Small intestine (tissue), 7 donors: ENCODE measurements around the gene CUL9. TPM values are rescaled to one million over a fixed set of nuclear protein-coding genes. Genes with fewer than 3 reads are reported as not detected.

ENCODE experiments used
- DNase-seq, 2 donors: peaks; one replicate each; pipeline versions ENCODE4 v3.0.0 to v3.0.0-alpha.2; 2013
- FAIRE-seq: peaks from 2 replicates; lab custom pipeline; 2012; peaks lifted over from hg19 to GRCh38; lab: Jason Lieb, UNC
- H3K27ac ChIP-seq, 3 donors: one replicate each; pipeline ENCODE4 v1.5.1; 2013; ENCODE audit warnings: low read length in 2 of 3, mild to moderate bottlenecking in 2 of 3, control low read depth in 1 of 3, inconsistent platforms in 1 of 3, low read depth in 1 of 3, moderate library complexity in 1 of 3
- H3K27me3 ChIP-seq, 3 donors: one replicate each; pipeline ENCODE4 v1.6.1; 2013; ENCODE audit warnings: low read length in 3 of 3, inconsistent platforms in 1 of 3; ENCODE audit not compliant: control insufficient read depth in 3 of 3, insufficient read depth in 3 of 3
- H3K36me3 ChIP-seq, 3 donors: one replicate each; pipeline ENCODE4 v1.6.1; 2013; ENCODE audit warnings: low read length in 3 of 3, inconsistent platforms in 1 of 3, low read depth in 1 of 3, mild to moderate bottlenecking in 1 of 3, moderate library complexity in 1 of 3; ENCODE audit not compliant: control insufficient read depth in 3 of 3, insufficient read depth in 2 of 3
- H3K4me1 ChIP-seq, 3 donors: one replicate each; pipeline ENCODE4 v1.6.1; 2013; ENCODE audit warnings: low read length in 2 of 3, inconsistent platforms in 1 of 3, low read depth in 1 of 3, mild to moderate bottlenecking in 1 of 3, moderate library complexity in 1 of 3; ENCODE audit not compliant: control insufficient read depth in 3 of 3, insufficient read depth in 2 of 3
- H3K4me3 ChIP-seq, 3 donors: one replicate each; pipeline ENCODE4 v1.5.1; 2013; ENCODE audit warnings: low read length in 3 of 3, control low read depth in 1 of 3, inconsistent platforms in 1 of 3, low read depth in 1 of 3, mild to moderate bottlenecking in 1 of 3, moderate library complexity in 1 of 3
- H3K9me3 ChIP-seq, 2 donors: one replicate each; pipeline ENCODE4 v1.6.1; 2013; ENCODE audit warnings: low read depth in 1 of 2, low read length in 1 of 2; ENCODE audit not compliant: control insufficient read depth in 2 of 2, insufficient read depth in 1 of 2
- WGBS, 3 donors: extraction: QIAGEN DNeasy Blood & Tissue Kit; methylation state at CpG; one replicate each; pipeline ENCODE4 v1.1.7; 2013; 5-methylcytosine and 5-hydroxymethylcytosine counted together
- polyA plus RNA-seq, 4 donors: library from polyadenylated mRNA; stranded (reverse) in 3 of 4; unstranded in 1 of 4; fragments of 200-250 nt in 3 of 4; fragments of 120-200 nt in 1 of 4; gene quantifications; one replicate each; pipeline versions ENCODE4 v1.2.1 to v1.2.3, GENCODE V29; 2013
- donor health status: healthy with polysubstance abuse.
- donor health status: control.
- donor health status: control.
- donor health status: Bipolar disorder and iron deficiency.
- donor health status: healthy.

The CUL9 gene
- polyA plus RNA-seq, 4 donors, result 22.2 to 86.2 (median 52.5) TPM

- Histone ChIP-seq H3K4me3 (no peak overlapping the region), H3K9me3 (no peaks in the 10 kb centered on the region), H3K36me3 (peaks cover 0 to 13% (median 0%) of the 10 kb centered on the region in 3 donors), H3K27me3 (peaks cover 0 to 5% (median 1%) of the 10 kb centered on the region in 3 donors), H3K4me1 (peaks cover 2 to 17% (median 5%) of the 10 kb centered on the region in 3 donors), H3K27ac (no peak overlapping the region)
- DNase-seq (no peak), FAIRE-seq (no peak)
- 91 to 95% (median 92%) methylated on average over 4 of the region's 4 CpGs for WGBS, 3 donors
Observed at GRCh38 chr6:43231053-43231452, 49.1 kb downstream of the CUL9 start.

DNA sequence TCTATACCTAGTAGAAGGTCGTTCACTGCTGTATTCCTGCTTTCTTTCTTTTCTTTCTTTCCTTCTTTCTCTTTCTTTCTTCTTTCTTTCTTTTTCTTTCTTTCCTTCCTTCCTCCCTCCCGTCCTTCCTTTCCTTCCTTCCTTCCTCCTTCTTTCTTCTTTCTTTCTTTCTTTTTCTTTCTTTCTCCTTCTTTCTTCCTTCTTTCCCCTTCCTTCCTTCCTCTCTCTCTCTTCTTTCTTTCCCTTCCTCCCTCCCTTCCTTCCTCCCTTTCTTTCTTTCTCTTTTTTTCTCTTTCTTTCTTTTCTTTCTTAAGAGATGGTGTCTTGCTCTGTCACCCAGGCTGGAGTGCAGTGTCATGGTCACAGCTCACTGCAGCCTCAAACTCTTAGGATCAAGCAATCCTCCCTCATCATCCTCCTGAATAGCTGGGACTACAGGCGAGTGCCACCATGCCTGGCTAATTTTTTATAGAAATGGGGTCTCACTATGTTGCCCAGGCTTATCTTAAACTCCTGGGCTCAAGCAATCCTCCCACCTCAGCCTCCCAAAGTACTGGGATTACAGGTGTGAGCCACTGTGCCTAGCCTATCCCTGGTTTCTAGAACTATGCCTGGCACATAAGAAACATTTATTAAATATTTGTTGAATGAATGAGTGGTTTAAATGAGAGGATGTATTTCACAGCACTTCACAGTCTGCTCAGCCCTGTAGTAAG is 49.9 kb downstream of the CUL9 start:
- WGBS, 3 donors, result 67 to 73% (median 69%) methylated on average over 3 of the region's 3 CpGs
- H3K27ac ChIP-seq, result no peak overlapping the region
- H3K27me3 ChIP-seq, result peaks cover 0 to 5% (median 1%) of the 10 kb centered on the region in 3 donors
- no peak for DNase-seq
- FAIRE-seq, result no peak
- H3K4me1 ChIP-seq, result peaks cover 2 to 17% (median 5%) of the 10 kb centered on the region in 3 donors
- H3K4me3 ChIP-seq, result no peak overlapping the region
- H3K9me3 ChIP-seq, result no peaks in the 10 kb centered on the region
- H3K36me3 ChIP-seq, result peaks cover 0 to 6% (median 0%) of the 10 kb centered on the region in 3 donors

DNA sequence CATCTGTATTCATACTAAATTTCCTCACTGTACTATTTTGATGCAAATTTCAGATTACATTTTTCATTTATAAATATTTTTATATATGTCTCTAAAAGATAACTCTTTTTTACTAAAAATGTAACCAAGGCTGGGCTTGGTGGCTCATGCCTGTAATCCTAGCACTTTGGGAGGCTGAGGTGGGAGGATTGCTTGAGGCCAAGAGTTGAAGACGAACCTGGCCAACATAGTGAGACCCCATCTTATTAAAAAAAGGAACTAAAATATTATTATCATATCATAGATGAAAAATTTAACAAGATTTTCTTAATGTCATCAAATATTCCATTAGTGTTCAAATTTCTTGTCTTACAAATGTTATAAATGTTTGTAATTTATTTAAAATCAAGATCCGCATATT is 53.8 kb downstream of the CUL9 start:
- Histone ChIP-seq H3K9me3 (no peaks in the 10 kb centered on the region), H3K36me3 (no peaks in the 10 kb centered on the region), H3K27me3 (peaks cover 0 to 14% (median 4%) of the 10 kb centered on the region in 3 donors), H3K4me1 (no peaks in the 10 kb centered on the region), H3K4me3 (no peak overlapping the region), H3K27ac (no peak overlapping the region)
- WGBS, 3 donors, result 72 to 98% (median 88%) methylated on average over 2 of the region's 2 CpGs
- DNase-seq (no peak), FAIRE-seq (no peak)

DNA sequence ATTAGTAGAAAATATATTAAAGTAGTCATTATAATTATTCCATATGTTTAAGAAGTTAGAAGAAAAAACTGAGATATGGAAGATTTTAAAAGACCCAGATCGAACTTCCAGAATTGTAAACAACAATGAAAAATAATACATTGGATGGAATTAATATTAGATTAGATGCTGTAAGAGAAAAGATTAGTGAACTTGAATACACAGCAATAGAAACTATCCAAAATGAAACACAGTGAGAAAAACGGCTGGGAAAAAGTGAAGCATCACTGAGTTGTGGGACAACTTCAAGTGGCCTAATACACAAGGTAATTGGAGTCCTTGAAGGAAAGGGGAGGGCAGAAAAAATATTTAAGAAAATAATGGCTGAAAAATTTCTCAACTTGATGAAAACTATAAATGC is 57.1 kb downstream of the CUL9 start:
- no peaks in the 10 kb centered on the region for H3K36me3 ChIP-seq
- DNase-seq, result no peak
- H3K4me1 ChIP-seq, result no peaks in the 10 kb centered on the region
- H3K27me3 ChIP-seq, result peaks cover 0 to 38% (median 10%) of the 10 kb centered on the region in 3 donors
- H3K27ac ChIP-seq, result no peak overlapping the region
- WGBS, 3 donors, result 72 to 81% (median 77%) methylated on average over 2 of the region's 2 CpGs
- peaks cover 0 to 4% of the 10 kb centered on the region in 2 donors for H3K9me3 ChIP-seq
- FAIRE-seq, result peak; percentile 10
- no peak overlapping the region for H3K4me3 ChIP-seq

DNA sequence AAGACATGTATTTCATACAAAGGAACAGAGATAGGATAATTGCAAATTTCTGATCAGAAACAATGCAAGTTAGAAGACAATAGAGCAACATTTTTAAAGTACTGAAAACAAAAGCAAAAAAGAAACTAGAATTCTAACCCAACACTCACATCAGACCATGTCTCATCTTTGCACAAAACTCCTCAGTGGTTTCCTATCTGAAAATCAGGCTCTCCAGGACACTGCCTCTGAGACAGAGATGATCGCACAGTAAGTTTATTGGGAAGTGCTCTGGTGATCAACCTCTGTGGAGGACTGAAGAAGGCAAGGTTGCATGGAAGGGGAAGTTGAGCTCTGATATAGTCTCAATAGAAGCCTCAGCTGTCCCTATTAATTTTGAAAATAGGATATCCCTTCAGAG is 59.0 kb downstream of the CUL9 start:
- 74 to 95% (median 79%) methylated on average over 1 of the region's 1 CpG for WGBS, 3 donors

DNA sequence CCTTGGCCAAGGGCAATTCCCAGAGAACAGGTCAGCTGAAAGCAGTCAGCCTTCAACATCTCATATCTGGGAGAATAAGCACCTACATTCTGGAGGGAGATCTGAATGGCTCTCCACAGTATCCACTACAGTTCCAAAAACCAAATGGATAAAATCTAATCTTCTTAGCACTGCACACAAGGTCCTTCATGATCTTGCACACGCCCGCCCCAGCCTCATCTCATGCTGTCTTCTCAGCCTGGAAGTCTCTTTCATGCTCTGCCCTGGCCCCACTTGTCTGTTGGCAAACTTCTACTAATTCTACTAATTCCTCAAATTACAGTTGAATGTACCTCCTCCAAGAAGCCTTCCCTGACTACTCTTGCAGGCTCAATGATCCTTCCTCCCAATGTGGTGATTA is 59.5 kb downstream of the CUL9 start:
- 85 to 95% (median 88%) methylated on average over 2 of the region's 2 CpGs for WGBS, 3 donors
- H3K36me3 ChIP-seq, result no peaks in the 10 kb centered on the region
- H3K9me3 ChIP-seq, result peaks cover 0 to 4% of the 10 kb centered on the region in 2 donors
- H3K4me1 ChIP-seq, result peaks cover 0 to 2% (median 0%) of the 10 kb centered on the region in 3 donors
- H3K27me3 ChIP-seq, result peaks cover 0 to 62% (median 18%) of the 10 kb centered on the region in 3 donors
- no peak overlapping the region for H3K4me3 ChIP-seq
- H3K27ac ChIP-seq, result no peak overlapping the region
- FAIRE-seq (no peak), DNase-seq (no peak)

More for the DNA sequence above, 59.0 kb downstream of the CUL9 start:
- H3K27ac ChIP-seq, result no peak overlapping the region
- no peak for DNase-seq
- H3K4me1 ChIP-seq, result no peaks in the 10 kb centered on the region
- no peak overlapping the region for H3K4me3 ChIP-seq
- H3K27me3 ChIP-seq, result peaks cover 0 to 57% (median 18%) of the 10 kb centered on the region in 3 donors
- H3K36me3 ChIP-seq, result no peaks in the 10 kb centered on the region
- FAIRE-seq, result no peak
- H3K9me3 ChIP-seq, result peaks cover 0 to 4% of the 10 kb centered on the region in 2 donors

DNA sequence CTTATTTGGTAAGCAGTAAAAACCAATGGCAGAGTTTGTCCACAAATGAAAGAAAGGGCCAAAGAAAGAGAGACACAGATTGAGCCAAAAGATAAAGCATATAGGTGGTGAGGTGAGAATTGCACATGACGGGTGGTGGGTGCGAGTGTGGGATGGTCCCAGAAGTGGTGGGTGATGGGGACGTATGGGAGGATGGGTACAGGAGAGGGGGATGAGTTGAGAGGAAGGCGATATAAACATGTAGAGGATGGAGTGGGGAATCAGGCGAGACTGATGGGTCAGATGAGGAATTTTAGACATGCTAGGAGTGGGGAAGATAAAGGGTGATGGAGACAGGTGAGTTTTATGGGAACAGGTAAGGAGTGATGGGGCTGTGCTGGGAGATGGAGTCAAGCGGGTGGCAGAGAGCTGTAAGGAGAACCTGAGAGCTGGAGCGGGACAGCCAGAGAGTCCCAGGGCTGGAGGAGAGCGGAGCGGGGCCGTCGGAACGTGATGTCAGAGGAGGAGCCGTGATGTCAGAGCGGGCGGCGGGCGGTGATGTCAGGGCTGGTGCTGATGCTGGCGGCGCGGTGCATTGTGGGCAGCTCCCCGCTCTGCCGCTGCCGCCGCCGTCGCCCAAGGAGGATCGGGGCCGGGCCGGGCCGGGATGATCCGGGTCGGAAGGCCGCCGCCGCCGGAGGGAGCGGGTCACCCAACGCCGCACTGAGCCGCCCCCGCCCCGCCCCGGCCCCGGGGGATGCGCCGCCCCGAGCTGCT is 61.1 kb downstream of the CUL9 start, which contains the start of gene TTBK1:
TSS of gene TTBK1 (plus strand) at position 574 of the 756 bp plus-strand sequence. CDS start 3,180 bp downstream, outside the sequence.
- DNase-seq, result no peak
- FAIRE-seq, result no peak
- peaks cover 0 to 6% (median 0%) of the 10 kb centered on the region in 3 donors for H3K4me1 ChIP-seq
- H3K36me3 ChIP-seq, result no peaks in the 10 kb centered on the region
- peaks cover 0 to 62% (median 18%) of the 10 kb centered on the region in 3 donors for H3K27me3 ChIP-seq
- peaks cover 0 to 4% of the 10 kb centered on the region in 2 donors for H3K9me3 ChIP-seq
- WGBS, 3 donors, result 9 to 45% (median 12%) methylated on average over 7 to 47 of the region's 47 CpGs
- no peak within 1 kb of the TSS for H3K4me3 ChIP-seq
- H3K27ac ChIP-seq, result no peak within 1 kb of the TSS

GRCh38 chr6:43243664-43244321 is 61.8 kb downstream of the CUL9 start:
- Histone ChIP-seq H3K9me3 (peaks cover 0 to 4% of the 10 kb centered on the region in 2 donors), H3K36me3 (no peaks in the 10 kb centered on the region), H3K4me3 (no peak overlapping the region), H3K27me3 (peaks cover 0 to 62% (median 16%) of the 10 kb centered on the region in 3 donors), H3K4me1 (peaks cover 0 to 6% (median 0%) of the 10 kb centered on the region in 3 donors), H3K27ac (no peak overlapping the region)
- no peak for FAIRE-seq
- DNase-seq, result no peak
- WGBS, 3 donors, result 20 to 79% (median 24%) methylated on average over 6 to 37 of the region's 37 CpGs
